Measurements from ENCODE around the gene TSPOAP1.
A peak's percentile ranks its signal among the peaks of the same experiment; 100 is the strongest.

Gene TSPOAP1

GRCh38 chr17:58329810-58330537, 1.4 kb upstream of the TSPOAP1 start:
- DNase-seq (ENCODE audit: low read depth): no peak

- peak; percentile 70 for DNase-seq (ENCODE audit: low read depth)
Observed at GRCh38 chr17:58329035-58329809, 627 bp upstream of the TSPOAP1 start.

- DNase-seq (ENCODE audit: low read depth): no peak
Observed at GRCh38 chr17:58327363-58328194, 1.0 kb downstream of the TSPOAP1 start.

GRCh38 chr17:58326609-58327362, 1.8 kb downstream of the TSPOAP1 start:
- DNase-seq (ENCODE audit: low read depth): no peak

- DNase-seq (ENCODE audit: low read depth): no peak
Observed at GRCh38 chr17:58325976-58326468, 2.6 kb downstream of the TSPOAP1 start.

- DNase-seq (ENCODE audit: low read depth): no peak
Observed at GRCh38 chr17:58325289-58325726, 3.3 kb downstream of the TSPOAP1 start.

GRCh38 chr17:58324409-58325288, 3.9 kb downstream of the TSPOAP1 start:
- DNase-seq (ENCODE audit: low read depth): no peak

GRCh38 chr17:58324056-58324408, 4.6 kb downstream of the TSPOAP1 start:
- no peak for DNase-seq (ENCODE audit: low read depth)

- no peak for DNase-seq (ENCODE audit: low read depth)
Observed at GRCh38 chr17:58323366-58324055, 5.1 kb downstream of the TSPOAP1 start.

- DNase-seq (ENCODE audit: low read depth): no peak
Observed at GRCh38 chr17:58322581-58323185, 5.9 kb downstream of the TSPOAP1 start.

GRCh38 chr17:58321571-58322525, 6.7 kb downstream of the TSPOAP1 start:
- DNase-seq (ENCODE audit: low read depth): no peak

GRCh38 chr17:58320570-58321323, 7.8 kb downstream of the TSPOAP1 start:
- DNase-seq (ENCODE audit: low read depth): no peak

GRCh38 chr17:58320163-58320558, 8.4 kb downstream of the TSPOAP1 start:
- no peak for DNase-seq (ENCODE audit: low read depth)

GRCh38 chr17:58319173-58320162, 9.1 kb downstream of the TSPOAP1 start:
- no peak for DNase-seq (ENCODE audit: low read depth)

- no peak for DNase-seq (ENCODE audit: low read depth)
Observed at GRCh38 chr17:58318627-58319172, 9.9 kb downstream of the TSPOAP1 start.

GRCh38 chr17:58318065-58318481, 10.5 kb downstream of the TSPOAP1 start:
- no peak for DNase-seq (ENCODE audit: low read depth)

Measured in activated T-cell treated with anti-CD3 and anti-CD28 coated beads for 1 hour (primary cell).